GM21619 (cell line): ENCODE results near the gene BST2.
A peak's percentile ranks its signal among the peaks of the same experiment; 100 is the strongest.
"Not testable (repeated sequence)": the region's sequence is repeated elsewhere in the genome, so short reads cannot be mapped to it uniquely, and the experiment has no call there.

ENCODE experiments used
- ATAC-seq: cut with Tn5 transposase; IDR thresholded peaks from one replicate; pipeline ENCODE4 v1.9.1; 2021; ENCODE audit not compliant: unreplicated experiment

BST2 gene

GRCh38 chr19:17390665-17391370, 14.6 kb downstream of the BST2 start:
- peak; percentile 81 for ATAC-seq

GRCh38 chr19:17389957-17390664, 15.3 kb downstream of the BST2 start:
- no peak for ATAC-seq

DNA sequence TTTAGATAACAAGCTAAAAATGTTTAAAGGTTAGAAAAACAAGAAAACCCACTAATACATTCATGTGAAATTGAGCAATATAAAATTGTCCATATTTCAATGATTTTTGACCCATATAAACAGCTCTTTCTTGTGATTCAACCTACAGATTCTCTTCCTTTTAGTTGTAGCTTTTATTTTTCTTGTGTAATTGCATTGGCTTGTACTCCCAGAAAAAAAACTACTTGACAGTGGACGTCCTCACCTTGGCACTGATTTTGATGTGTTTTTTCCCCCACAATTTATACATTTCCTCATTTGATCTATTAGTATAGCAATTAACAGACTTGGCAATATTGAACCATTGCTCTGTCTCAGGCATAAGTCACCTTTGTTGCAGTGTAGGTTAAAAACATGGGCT, 16.1 kb downstream of the BST2 start:
- ATAC-seq: no peak

GRCh38 chr19:17385878-17386611, 19.4 kb downstream of the BST2 start:
- ATAC-seq: no peak

DNA sequence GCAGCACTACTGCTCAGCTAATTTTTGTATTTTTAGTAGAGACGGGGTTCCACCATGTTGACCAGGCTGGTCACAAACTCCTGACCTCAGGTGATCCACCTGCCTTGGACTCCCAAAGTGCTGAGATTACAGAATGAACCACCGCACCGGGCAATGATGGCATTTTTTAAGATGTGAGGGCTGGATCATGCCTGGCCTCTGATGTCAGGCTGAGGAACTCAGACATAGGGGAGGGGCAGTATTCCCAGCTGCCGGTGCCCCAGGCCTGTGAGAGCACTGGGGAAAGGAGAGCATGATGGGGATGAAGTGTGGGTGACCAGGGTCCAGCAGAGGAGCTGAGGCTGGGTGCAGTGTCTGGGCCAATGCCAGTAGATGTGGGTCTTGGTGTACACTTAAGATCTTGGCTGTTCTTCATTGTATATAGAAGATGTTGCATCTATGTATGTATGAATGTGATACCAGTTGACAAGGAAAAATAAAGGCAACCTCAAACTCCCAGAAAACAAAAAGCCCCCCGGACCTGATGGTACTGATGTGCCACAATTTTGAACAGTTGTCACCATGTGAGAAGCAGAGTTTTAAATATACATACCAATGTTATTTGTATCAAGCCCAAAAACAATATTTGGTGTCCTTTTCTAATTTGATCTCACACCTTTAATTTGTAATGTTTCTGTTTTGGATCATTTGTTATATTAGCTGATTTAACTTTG, 24.8 kb downstream of the BST2 start:
- no peak for ATAC-seq

DNA sequence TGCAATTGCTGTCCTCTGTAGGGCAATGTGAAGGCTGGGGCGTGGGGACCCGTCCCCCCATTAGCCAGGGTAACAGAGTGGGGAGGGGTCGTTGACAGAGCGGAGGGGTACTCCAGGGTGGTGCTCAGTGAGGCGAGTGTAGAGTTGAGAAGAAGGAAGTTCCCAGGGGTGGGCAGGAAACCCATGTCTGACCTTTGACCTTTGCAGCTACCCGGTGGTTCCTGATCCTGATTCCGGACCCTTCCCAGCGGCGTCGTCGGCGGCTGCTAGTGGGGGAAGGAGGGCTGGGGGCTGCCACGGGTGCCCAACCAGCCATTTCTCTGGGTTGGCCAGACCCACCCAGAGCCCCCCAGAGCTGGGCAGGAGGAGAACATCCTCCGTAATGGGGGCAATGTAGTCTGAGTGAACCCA, 26.2 kb downstream of the BST2 start:
- no peak for ATAC-seq

- no peak for ATAC-seq
Observed at GRCh38 chr19:17378271-17378670, 27.2 kb downstream of the BST2 start.

- ATAC-seq: no peak
Observed at GRCh38 chr19:17376935-17377600, 28.4 kb downstream of the BST2 start, which contains the start of gene PLVAP. TSS of gene PLVAP (minus strand) at chr19:17377342. CDS start at chr19:17377288, 54 bp downstream.

GRCh38 chr19:17370026-17370587, 35.3 kb downstream of the BST2 start:
- ATAC-seq: peak; percentile 78

- ATAC-seq: no peak
Observed at GRCh38 chr19:17365361-17365760, 40.1 kb downstream of the BST2 start.

DNA sequence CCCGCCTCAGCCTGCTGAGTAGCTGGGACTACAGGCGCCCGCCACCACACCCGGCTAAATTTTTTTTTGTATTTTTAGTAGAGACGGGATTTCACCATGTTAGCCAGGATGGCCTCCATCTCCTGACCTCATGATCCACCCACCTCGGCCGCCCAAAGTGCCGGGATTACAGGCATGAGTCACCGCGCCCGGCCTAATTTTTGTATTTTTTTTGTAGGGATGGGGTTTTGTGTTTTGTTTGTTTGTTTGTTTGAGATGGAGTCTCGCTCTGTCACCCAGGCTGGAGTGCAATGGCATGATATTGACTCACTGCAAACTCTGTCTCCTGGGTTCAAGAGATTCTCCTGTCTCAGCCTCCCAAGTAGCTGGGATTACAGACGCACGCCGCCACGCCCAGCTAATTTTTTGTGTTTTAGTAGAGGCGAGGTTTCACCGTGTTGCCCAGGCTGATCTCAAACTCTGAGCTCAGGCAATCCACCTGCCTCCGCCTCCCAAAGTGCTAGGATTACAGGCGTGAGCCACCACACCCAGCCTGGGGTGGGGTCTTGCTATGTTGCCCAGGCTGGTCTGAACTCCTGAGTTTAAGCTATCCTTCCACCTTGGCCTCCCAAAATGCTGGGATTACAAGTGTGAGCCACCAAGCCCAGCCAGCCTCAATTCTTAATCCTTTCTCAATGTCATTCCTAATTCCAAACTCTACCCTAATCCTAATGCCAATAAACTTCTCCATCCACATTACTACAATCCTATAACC, 41.4 kb downstream of the BST2 start:
- not testable (repeated sequence) for ATAC-seq

GRCh38 chr19:17359905-17360800, 45.3 kb downstream of the BST2 start:
- ATAC-seq: no peak

GRCh38 chr19:17358395-17358794, 47.0 kb downstream of the BST2 start:
- ATAC-seq: no peak

- no peak for ATAC-seq
Observed at GRCh38 chr19:17357724-17358123, 47.7 kb downstream of the BST2 start.

DNA sequence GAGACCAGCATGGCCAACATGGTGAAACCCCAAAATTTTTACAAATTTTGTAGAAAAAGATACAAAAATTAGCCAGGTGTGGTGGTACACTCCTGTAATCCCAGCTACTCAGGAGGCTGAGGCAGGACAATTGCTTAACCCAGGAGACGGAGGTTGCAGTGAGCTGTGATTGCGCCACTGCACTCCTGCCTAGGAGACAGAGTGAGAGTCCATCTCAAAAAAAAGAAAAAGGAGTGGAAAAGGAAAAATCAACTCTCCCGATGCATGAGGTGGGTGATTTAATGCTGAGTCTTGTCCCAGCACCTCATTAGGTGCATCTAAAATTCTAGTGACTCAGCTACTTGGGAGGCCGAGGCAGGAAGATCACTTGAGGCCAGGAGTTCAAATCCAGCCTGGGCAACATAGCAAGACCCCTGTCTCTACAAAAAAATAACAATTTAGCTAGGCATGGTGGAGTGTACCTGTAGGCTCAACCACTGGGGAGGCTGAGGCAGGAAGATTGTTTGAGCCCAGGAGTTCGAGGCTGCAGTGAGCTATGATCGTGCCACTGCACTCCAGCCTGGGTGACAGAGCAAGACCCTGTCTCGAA, 48.3 kb downstream of the BST2 start:
- ATAC-seq: no peak

- no peak for ATAC-seq
Observed at GRCh38 chr19:17353386-17353785, 52.0 kb downstream of the BST2 start.
